ENCODE measurements around the gene KIF5C.

GRCh38 chr2:148949348-148949747, 74.3 kb downstream of the KIF5C start:
- TF ChIP-seq ZBTB7A (tag by site-specific recombination; IDR thresholded peaks at IDR 0.05; ENCODE audit: low read depth), result no peak
- no peak for TF ChIP-seq CTCF (tag by site-specific recombination; IDR thresholded peaks at IDR 0.05)
- no peak for TF ChIP-seq PBX3 (CRISPR knock-in tag; IDR thresholded peaks at IDR 0.05)
- no peak for TF ChIP-seq IKZF3 (tag by site-specific recombination; IDR thresholded peaks at IDR 0.05)
- no peak for TF ChIP-seq REST (tag by site-specific recombination; IDR thresholded peaks at IDR 0.05)
- no peak for TF ChIP-seq ZNF274 (IDR thresholded peaks at IDR 0.05; ENCODE audit: low read length)
- TF ChIP-seq ZNF274 (tag by site-specific recombination; IDR thresholded peaks at IDR 0.05; ENCODE audit: borderline replicate concordance), result no peak
- no peak for TF ChIP-seq ZNF529 (tag by site-specific recombination; IDR thresholded peaks at IDR 0.05; ENCODE audit: insufficient replicate concordance)
- TF ChIP-seq ZNF175 (tag by site-specific recombination; IDR thresholded peaks at IDR 0.05), result no peak
- no peak for TF ChIP-seq ZNF398 (tag by site-specific recombination; IDR thresholded peaks at IDR 0.05)
- no peak for TF ChIP-seq ZNF404 (tag by site-specific recombination; IDR thresholded peaks at IDR 0.05)
